Pancreas (tissue), 10 donors: ENCODE results near the gene CDC42SE2. TPM values are rescaled to one million over a fixed set of nuclear protein-coding genes. Genes with fewer than 3 reads are reported as not detected.
"Not testable (repeated sequence)": the region's sequence is repeated elsewhere in the genome, so short reads cannot be mapped to it uniquely, and the experiment has no call there.

Experiments
- ATAC-seq, 4 donors: fragments of 200-7000 bp; cut with Tn5 transposase; one replicate each; pipeline versions ENCODE4 v1.8.0 to v1.9.1; 2020; ENCODE audit warnings: mild to moderate bottlenecking in 4 of 4, moderate library complexity in 4 of 4
- DNase-seq, 6 donors: peaks; one replicate each; pipeline ENCODE4 v3.0.0-alpha.2; 2020
- FAIRE-seq: peaks from 2 replicates; lab custom pipeline; 2012; peaks lifted over from hg19 to GRCh38; lab: Jason Lieb, UNC
- H3K27ac ChIP-seq, 4 donors: fragments of 200-600 bp; sonication (generic); 1 replicate in 3 of 4; 2 replicates in 1 of 4; pipeline versions ENCODE4 v1.5.0 to v1.8.0; 2020
- H3K27me3 ChIP-seq, 4 donors: fragments of 200-600 bp; one replicate each; pipeline ENCODE4 v1.8.0; 2021
- H3K36me3 ChIP-seq, 3 donors: fragments of 200-600 bp; sonication (generic) in 1 of 3; one replicate each; pipeline versions ENCODE4 v1.5.0 to v1.8.0; 2020 to 2021
- H3K4me1 ChIP-seq, 3 donors: fragments of 200-600 bp; one replicate each; pipeline ENCODE4 v1.8.0; 2021
- H3K4me3 ChIP-seq, 4 donors: fragments of 200-600 bp; sonication (generic) in 2 of 4; one replicate each; pipeline versions ENCODE4 v1.5.0 to v1.8.0; 2020 to 2021
- H3K9me3 ChIP-seq, 4 donors: fragments of 200-600 bp; one replicate each; pipeline ENCODE4 v1.8.0; 2021
- CTCF ChIP-seq, 4 donors: fragments of 200-600 bp; sonication (generic) in 3 of 4; IDR thresholded peaks; one replicate each; pipeline versions ENCODE4 v1.5.0 to v1.8.0; 2021; ENCODE audit warnings: antibody characterized with exemption in 4 of 4
- WGBS, 2 donors: extraction: QIAGEN DNeasy Blood & Tissue Kit; methylation state at CpG; one replicate each; pipeline ENCODE4 v1.1.7; 2013; 5-methylcytosine and 5-hydroxymethylcytosine counted together
- intact Hi-C, 3 donors: fragments of 100-400 bp; cut with DNase I; formaldehyde crosslinking; loops; one replicate each; pipeline versions ENCODE4 v1.11.1 to v1.14.2; 2022
- polyA plus RNA-seq, 2 donors: library from polyadenylated mRNA; stranded (reverse); fragments of 200-250 nt; gene quantifications; one replicate each; pipeline ENCODE4 v1.2.3, GENCODE V29; 2013
- total RNA-seq, 6 donors: library from RNA; stranded (reverse); fragmentation: NEBNext Ultra II Directional in 4 of 6; extraction: Animal tissue kit (Norgen Biotek cat#: 25700) in 4 of 6; gene quantifications; one replicate each; pipeline versions ENCODE4 v1.2.1 to v1.2.4, GENCODE V29; 2021 to 2023
- donor health status: healthy with polysubstance abuse.
- donor health status: DM: no; HTN: no; CAD: no; lungs with moderate emphysema.
- donor health status: DM: no; HTN: no; CAD: no.
- donor health status: control.
- donor health status: control.
- donor health status: Bipolar disorder and iron deficiency.
- donor health status: DM: yes; HTN: yes; CAD: no.
- donor health status: DM: no; HTN: no; CAD: no.
- donor health status: DM: no; HTN: no; CAD: no.
- donor health status: DM: yes; HTN: yes; CAD: no.

The CDC42SE2 gene
- total and polyA plus RNA-seq, 8 donors, result 10.7 to 30.5 (median 20.3) TPM

DNA sequence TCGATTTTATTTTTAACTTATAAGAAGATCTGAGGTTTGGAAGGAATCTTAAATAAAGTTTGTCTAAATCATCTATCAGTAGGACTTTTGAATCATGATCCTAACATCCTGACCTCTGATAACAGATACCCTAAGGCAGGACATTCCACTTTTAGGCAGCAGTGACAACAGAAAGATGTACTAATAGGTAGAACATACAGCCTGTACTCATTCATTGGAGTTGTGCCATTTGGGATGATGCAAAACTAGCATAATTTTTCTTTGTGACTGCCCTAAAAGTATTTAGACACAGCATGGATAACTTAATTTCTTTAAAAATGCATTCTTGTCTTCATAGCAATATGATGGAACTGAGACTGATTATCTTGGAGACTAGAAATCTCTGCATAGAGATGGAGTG lies 39.7 kb downstream of the CDC42SE2 start:
- Histone ChIP-seq H3K27me3 (no peaks in the 10 kb centered on the region), H3K36me3 (no peaks in the 10 kb centered on the region), H3K4me1 (peaks cover 5 to 9% (median 8%) of the 10 kb centered on the region in 3 donors), H3K9me3 (no peaks in the 10 kb centered on the region), H3K4me3 (no peak overlapping the region), H3K27ac (no peak overlapping the region)
- 65 to 72% methylated on average over 1 of the region's 1 CpG for WGBS, 2 donors
- ATAC-seq, result no peak
- TF ChIP-seq CTCF (IDR thresholded peaks at IDR 0.05), result no peak
- intact Hi-C loops, result no loop called here
- no peak for DNase-seq
- no peak for FAIRE-seq

GRCh38 chr5:131304414-131304813 lies 40.6 kb downstream of the CDC42SE2 start:
- no peak for TF ChIP-seq CTCF (IDR thresholded peaks at IDR 0.05)
- DNase-seq (no peak), ATAC-seq (no peak), FAIRE-seq (no peak)
- 37 to 39% methylated on average over 2 of the region's 2 CpGs for WGBS, 2 donors
- Histone ChIP-seq H3K4me1 (peaks cover 5 to 9% (median 8%) of the 10 kb centered on the region in 3 donors), H3K4me3 (no peak overlapping the region), H3K27ac (no peak overlapping the region), H3K36me3 (no peaks in the 10 kb centered on the region), H3K27me3 (no peaks in the 10 kb centered on the region), H3K9me3 (no peaks in the 10 kb centered on the region)
- intact Hi-C loops, result no loop called here

- no peak for DNase-seq
- Histone ChIP-seq H3K27ac (no peak overlapping the region), H3K4me1 (peaks cover 5 to 9% (median 8%) of the 10 kb centered on the region in 3 donors), H3K4me3 (no peak overlapping the region), H3K27me3 (no peaks in the 10 kb centered on the region), H3K36me3 (no peaks in the 10 kb centered on the region), H3K9me3 (no peaks in the 10 kb centered on the region)
- FAIRE-seq, result no peak
- intact Hi-C loops, result no loop called here
- WGBS, 2 donors, result 71 to 77% methylated on average over 2 of the region's 2 CpGs
- no peak for TF ChIP-seq CTCF (IDR thresholded peaks at IDR 0.05)
- ATAC-seq, result no peak
Measured at GRCh38 chr5:131305138-131305689, 41.4 kb downstream of the CDC42SE2 start.

DNA sequence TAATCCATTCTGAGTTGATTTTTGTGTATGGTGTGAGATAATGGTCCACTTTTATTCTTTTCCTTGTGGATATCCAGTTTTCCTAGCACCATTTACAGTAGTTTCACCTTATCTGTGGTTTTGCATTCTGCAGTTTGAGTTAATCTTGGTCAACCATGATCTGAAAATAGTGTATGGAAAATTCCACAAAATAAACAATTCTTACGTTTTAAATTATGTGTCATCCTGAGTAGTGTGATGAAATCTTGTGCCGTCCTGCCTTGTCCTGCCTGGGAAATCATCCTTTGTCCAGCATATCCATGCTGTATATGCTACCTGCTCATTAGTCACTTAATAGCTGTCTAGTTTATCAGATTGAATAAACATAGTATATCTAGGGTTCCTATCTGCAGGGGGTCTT lies 42.1 kb downstream of the CDC42SE2 start:
- 42 to 48% methylated on average over 2 of the region's 2 CpGs for WGBS, 2 donors
- no peak for FAIRE-seq
- intact Hi-C loops, result no loop called here

GRCh38 chr5:131312235-131312772 lies 48.5 kb downstream of the CDC42SE2 start:
- H3K36me3 ChIP-seq, H3K27ac ChIP-seq, H3K27me3 ChIP-seq, intact Hi-C loops, H3K4me3 ChIP-seq, ATAC-seq, FAIRE-seq, H3K9me3 ChIP-seq, DNase-seq, H3K4me1 ChIP-seq: not testable (repeated sequence)
- 85% methylated on average over 16 of the region's 16 CpGs for WGBS, 2 donors

More for the DNA sequence above, 42.1 kb downstream of the CDC42SE2 start:
- H3K36me3 ChIP-seq, result no peaks in the 10 kb centered on the region
- no peaks in the 10 kb centered on the region for H3K9me3 ChIP-seq
- TF ChIP-seq CTCF (IDR thresholded peaks at IDR 0.05), result no peak
- H3K4me1 ChIP-seq, result peaks cover 5 to 9% (median 8%) of the 10 kb centered on the region in 3 donors
- ATAC-seq (no peak), DNase-seq (no peak)
- no peak overlapping the region for H3K4me3 ChIP-seq
- no peaks in the 10 kb centered on the region for H3K27me3 ChIP-seq
- H3K27ac ChIP-seq, result no peak overlapping the region
